Activated naive CD8-positive, alpha-beta T cell treated with anti-CD3 and anti-CD28 coated beads, Interleukin-2, amount 50 U/mL, for 16 hours (primary cell): Measurements from ENCODE around the gene RUNX3.
A peak's percentile ranks its signal among the peaks of the same experiment; 100 is the strongest.

Experiments used
- DNase-seq: peaks from one replicate; pipeline ENCODE4 v3.0.0-alpha.2; 2020; ENCODE audit warnings: low read depth, low spot score

Gene RUNX3

DNA sequence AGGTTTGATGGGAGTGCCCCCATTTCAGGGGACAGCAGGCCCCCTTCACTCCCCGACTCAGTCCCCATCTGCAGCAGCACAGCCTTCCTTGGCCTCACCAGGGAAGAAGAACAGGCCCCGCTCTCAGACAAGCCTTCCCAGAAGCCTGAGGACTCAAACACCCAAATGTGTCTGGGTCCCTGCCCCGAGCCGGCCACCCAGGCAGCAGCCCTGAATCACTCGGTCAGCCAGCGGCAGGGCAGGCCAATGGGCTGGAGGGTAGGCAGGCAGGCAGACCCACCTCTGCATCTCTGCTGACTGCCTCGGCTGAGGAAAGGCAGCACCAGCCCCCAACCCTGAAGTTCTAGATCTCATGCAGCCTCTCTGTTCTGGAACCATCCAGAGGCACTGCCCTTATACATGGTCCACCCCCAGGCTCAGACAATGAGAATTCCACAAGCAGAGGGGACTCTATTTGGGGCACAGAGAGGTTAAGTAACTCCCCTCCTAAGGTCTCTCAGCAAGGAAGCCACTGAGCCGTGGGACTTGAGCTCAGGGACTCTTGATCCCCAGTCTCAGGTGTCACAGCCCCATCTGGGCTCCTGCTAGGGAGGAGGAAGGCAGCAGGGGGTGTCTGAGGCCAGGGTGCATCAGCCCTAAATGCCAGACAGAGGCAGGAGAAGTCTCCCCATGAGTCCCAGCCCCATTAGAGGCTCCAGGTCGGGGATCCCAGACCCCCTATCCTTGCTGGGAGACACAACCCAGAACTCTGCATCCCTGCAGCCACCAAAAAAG lies 33.2 kb upstream of the RUNX3 start:
- no peak for DNase-seq

DNA sequence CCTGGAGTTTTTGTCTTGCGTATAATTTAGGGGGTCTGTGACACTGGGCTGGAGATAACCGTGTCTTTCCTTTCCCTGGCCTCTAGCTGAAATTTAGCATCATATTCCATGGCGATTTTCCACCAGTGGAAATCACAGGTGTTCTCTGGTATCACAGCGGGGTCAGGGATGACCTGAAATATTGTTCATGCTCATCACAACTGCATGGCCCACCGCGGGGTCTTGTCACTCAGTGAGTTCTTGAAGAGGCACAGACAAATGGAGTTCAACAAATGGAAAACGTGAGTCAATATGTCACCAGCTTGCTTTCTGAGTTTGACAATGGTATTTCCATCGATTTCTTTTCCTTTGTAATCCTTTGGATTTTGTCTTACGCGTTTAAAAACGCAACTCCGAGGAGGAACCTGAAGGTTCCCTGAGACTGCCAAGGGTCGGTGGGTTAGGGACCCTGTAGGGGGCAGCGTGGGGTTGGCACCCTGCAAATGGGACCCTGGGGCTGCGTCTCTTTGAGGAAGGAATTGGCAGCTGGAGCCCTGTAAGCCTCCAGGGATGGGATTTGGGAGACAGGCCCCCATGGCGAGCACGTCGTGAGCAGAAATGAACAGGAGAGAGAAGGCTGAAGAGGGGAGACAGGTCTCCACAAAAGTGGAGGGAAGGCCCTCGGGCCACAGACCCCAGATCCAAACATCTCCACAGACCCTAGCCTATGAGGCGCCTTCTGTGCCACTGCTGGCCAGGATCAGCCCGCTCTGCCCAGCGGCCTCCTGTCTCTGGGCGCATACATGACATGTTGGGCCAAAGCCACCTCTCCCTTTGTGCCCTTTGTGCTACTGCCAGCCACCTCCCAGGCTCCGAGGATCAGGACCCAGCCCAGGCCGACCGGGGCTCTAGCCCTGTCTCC lies 32.1 kb upstream of the RUNX3 start:
- DNase-seq: no peak

DNA sequence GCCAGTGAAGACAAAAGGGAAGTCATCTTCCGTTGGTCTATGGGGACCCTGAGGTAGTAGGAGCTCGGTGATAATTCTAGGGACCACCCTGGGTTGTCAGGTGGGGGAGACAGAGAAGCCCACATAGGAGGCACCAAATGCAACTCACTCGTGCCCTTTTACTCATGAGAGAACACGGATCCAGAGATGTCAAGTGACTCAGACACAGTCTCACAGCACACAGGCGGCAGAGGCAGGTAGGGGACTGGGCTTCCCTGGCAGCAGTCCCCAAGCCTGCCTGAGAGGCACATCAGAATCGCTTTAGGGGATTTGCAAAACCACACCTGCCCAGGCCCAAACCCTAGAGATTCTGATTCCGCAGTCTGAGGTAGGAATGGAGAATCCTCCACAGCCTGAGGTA lies 31.3 kb upstream of the RUNX3 start:
- DNase-seq: no peak

DNA sequence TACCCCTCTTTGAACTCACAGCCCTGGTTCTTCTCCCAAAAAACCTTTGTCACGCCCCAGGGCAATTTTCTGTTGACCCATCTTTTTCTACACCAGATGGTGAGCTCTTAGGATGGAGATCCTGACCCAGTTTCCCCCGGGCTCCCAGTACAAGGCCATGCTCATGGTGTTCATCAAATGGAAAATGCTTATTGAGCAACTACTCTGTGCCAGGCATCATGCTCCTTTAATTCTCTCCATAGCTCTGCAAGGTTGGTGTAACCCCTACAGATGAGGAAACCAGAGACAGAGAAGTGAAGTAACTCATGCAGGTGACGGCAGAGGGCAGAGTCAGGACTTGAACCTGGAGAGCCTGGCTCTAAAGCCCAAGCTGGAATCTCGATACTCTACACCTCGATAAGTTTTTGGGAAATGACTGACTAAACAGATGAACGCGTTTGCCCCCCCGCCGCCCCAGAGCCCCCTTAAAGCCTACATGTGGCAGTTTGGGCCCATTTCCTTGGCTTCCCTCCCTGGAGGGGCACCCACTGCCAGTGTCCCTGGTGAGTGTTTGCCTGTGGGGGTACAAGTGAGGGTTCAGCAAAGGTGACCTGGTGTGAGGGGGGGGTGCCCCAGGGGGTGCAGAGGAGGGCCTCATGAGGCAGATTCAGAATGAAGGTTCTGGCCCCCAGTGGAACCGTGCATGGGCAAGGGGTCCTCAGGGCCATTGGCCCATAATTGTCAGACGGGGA lies 30.2 kb upstream of the RUNX3 start:
- DNase-seq: no peak

DNA sequence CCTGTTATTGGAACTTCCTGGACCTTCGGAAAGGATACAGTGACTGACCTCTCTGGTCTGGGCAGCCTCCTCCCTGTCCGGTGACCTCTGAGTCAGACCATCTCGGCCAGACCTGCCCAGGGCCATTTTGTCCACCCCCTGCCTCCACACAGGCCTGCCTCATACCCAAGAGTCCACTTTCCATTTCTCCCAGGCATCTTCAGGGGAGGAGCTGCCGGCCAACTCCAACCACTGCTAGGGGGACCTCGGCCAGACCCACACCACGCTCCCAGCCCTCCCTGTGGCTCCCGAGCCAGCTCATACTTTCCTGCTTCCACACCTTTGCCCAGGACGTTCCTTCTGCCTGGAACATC lies 29.5 kb upstream of the RUNX3 start:
- DNase-seq: no peak

DNA sequence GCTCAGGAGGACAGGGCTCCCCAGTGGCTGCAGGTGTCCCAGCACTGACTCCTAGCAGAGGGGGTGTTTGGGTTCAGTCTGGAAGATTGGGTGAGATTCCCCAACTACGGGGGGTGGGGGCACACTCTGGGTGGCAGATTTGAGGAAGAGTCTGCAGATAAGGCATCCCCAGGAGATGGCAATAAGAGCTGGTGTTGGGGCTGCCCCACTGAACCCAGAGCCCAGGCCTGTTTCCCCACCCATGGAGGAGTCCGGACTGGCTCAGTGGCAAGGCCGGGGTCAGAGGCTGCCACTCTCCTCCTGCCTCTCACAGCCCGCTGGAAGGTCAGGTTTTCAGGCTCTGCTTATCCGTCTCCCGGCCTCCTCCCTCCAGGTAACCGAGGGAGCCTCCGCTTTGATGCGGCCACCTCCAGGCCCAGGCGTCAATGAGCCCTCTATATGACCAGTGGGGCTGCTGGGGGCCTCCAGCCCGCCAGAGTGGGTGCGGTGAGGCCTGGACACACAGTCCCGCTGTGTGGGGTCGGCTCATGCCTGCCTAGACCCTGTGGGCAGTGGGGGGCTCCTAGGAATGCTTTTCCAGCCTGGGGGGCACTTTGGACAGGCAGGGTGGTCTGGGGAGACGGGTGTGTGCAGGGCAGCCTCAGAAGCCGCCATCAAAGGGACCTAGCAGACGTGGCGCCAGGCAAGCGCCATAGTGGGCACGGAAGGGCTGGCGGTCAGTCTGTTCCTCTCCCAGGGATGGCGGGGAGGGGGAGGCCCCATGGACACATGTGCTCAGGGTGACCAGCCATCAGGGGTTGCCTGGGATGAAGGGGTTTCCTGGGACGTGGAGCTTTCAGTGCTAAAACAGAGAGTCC lies 28.9 kb upstream of the RUNX3 start:
- DNase-seq: no peak

DNA sequence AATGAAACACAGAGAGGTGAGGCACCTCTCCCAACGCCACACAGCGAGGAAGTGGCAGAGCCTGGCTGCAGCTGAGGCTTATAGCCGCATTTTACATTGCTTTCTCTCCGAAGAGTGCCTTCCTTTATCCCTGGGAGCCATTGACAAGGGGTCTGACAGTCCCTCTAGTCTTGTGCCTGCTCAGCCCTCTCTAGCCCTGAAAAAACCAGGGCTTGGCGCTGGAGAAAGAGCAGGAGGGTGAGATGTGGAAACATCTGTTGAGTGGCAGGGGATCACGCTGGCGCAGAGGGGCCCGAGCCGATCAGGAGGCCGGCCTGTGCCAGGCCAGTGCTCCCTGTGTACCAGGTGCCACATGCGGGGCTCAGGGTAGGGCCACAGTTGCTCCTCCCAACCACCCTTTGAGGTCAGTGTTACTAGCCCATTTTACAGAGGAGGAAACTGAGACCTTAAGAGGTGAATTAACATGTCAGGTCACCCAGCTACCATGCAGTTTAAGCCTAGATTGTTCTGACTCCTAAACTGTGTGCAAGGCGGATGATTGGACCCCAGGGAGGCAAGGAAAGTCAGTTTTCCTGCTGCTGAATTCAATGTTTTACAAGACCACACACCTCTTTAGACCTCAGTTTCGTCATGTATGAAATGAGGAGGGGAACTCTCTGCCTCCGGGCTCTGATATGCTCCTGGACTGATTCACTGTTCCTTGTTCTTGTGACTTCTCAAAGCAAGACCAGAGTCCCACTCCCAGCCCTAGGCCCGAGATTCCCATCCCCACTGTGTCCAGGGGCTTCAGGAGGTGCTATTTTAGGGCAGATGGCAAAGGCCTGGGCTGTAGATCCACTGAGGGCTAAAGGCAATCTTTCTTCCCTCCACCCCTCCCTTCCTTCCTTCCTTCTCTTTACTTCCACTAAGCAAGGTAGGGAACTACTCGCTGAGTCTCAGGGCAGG lies 28.0 kb upstream of the RUNX3 start:
- no peak for DNase-seq

DNA sequence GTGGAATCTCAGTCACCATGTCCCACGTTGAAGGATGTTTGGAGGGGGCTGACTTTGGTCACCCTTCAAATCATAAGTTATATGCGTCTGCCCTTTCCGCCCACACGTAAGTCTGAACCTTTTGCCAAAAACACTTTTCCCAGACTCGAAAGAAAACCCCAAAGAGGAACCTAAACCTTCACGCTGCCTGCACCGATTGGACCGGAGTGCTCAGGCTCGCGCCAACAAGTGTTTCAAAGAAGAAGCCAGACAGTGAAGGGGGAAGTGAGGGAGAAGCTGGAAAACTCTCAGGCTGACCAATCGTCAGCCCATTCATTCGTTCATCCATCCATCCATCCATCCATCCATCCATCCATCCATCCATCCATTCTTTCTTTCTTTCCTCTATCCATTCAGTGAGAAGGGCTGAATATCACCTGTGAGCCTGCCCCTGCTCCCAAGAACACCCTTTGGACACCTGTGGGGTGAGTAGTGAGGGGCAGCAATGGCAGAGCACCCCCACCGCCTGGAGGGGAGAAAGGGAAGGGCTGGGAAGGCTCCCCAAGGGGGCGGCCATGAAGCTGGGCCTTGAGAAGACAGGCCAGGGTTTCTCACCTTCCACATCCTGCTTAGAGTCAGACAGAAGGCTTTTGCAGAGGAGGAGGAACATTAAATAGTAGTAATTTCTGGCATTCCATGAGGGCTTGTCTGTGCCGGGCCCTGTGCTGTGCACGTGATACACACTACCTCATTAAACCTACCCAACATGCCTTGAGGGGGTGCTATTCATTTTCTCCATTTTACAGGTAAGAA lies 27.1 kb upstream of the RUNX3 start:
- DNase-seq: no peak

DNA sequence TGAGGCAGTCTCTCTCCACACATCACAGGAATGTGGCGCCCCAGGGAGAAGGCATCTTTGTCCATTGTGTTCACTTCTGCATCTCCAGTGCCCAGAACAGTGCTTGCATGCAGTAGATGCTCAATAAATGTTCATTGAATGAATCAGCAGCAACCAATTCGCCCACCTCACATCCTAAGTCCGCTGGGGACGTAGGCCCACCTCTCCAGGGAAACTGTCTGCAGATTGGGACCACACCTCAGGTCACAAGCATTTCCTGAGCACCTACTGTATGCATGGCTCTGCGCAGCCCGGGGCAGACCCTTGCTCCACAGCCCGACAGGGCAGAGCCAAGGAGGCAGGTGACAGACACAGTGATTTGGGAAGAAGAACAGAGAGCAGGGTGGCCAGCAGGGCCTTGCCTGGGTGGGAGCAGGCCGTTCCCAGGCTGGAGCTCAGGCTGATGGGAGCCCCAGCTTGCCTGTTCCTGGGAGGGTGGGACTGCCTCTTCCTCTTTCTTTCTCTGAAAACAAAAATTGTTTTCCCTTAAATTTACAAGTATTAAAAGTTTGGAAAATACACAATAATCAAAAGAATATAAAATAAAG lies 25.8 kb upstream of the RUNX3 start:
- DNase-seq: no peak

DNA sequence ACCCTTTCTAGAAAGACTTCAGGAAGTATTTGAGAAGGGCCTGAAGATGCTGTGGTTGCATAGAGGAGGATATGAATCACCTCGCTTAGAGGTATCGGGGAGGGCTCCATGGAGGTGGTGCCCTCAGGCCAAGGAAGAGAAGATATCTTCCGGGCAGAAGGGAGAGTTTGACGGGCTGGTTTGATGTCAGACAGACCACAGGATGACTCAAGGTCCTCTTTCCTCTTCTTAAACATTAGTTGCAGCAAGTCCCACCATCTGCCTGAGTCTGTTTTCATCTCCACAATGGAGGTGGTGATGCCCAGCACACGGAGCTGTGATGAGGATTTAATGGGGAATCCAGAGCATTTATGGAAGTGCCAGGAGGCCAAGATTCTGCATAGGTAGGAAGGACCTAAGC lies 25.1 kb upstream of the RUNX3 start:
- peak; percentile 59 for DNase-seq

DNA sequence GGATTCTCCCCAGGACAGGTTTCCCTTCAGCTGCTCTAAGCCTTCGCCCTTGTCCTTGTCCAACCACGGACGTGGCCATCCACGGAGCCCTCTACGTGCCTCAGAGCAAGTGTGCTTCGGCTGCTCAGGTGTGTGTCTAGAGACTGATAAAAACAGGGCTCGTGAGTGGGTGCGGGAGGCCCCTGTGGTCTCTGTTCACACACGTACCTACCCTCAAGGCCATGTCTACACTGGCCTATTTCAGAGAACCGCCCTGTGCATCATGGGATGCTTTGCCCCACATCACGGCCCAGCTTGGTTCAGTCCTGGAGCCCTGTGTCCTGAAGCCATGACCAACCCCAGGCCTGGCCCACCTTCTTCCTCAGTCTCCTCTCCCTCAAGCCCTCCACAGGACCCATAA lies 24.6 kb upstream of the RUNX3 start:
- no peak for DNase-seq

DNA sequence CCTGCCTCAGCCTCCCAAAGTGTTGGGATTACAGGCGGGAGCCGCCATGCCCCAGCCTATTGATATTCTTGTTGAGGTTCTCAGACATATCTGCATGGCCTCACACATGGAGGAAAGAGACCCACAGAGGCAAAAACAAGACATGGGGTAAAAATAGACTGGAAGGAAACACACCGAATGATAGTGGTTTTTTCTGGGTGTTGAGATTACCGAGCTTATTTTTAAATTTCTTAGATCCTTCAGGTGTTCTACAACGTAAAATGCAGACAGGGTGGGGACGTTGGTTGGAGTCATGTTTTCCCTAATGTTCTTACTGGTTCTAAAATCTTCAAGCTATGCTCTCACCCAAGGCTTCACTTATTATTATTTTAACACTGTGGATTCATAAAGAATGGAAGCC lies 23.9 kb upstream of the RUNX3 start:
- DNase-seq: no peak

DNA sequence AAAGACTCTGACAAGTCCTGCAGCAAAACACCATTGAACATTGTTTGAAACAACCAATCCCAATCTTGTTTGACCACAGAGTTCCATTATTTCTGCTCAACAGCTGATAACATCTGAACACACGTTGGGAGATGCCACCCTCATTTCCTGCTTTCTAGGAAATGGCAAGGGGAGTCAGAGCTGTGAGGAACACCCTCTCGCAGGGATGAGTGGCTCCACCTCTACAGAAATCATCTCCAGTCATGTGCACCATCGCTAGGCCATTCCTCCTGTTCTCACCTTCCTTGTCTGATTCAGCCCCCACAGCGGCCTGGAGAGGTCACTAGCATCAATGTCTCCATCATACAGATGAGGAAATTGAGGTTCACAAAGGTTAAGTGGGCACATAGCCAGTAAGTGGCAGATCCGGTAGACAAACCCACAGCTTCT lies 22.4 kb upstream of the RUNX3 start:
- DNase-seq: no peak

DNA sequence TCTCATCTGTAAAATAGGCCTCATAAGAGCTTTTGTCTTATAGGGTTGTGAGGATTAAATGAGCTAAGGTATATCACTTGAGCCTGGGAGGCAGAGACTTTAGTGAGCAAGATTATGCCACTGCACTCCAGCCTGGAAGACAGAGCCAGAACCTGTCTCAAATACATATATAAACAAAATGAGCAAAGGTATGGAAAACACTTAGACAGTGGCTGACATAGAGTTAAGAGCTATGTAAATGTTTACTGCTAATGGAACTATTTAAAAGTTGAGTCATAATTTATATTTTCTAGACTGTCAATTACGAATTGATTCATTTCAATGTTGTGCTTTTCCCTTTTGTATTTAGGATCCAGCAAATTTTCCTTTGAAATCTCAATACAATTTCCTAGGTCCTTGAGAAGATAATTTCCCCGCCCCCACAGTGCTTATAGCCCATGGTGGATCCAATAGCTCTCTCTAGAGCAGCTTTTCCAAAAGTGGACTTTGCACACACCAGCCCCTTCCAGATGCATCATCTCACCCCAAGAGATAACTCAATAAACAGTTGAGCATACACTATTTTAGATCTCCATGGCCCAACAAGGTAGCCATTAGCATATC lies 21.8 kb upstream of the RUNX3 start:
- DNase-seq: no peak

DNA sequence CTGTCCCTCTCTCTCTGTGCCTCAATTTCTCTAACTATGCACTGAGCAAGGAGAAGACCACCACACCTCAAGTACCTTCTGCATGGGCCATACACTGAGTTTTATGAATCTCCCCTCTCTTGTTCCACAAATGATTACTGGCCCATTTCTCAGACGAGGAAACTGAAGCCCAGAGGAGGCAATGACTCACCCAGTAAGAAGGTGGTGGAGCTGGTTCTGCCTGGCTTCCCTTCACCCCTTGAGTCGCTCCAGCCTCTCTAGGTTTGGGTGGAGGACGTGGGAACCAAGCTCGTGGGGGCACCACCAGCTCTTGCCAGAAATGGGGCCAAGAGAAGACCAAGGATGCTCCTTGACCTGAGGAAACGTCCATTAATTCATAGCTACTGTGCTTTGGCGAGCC lies 21.3 kb upstream of the RUNX3 start:
- DNase-seq: no peak

DNA sequence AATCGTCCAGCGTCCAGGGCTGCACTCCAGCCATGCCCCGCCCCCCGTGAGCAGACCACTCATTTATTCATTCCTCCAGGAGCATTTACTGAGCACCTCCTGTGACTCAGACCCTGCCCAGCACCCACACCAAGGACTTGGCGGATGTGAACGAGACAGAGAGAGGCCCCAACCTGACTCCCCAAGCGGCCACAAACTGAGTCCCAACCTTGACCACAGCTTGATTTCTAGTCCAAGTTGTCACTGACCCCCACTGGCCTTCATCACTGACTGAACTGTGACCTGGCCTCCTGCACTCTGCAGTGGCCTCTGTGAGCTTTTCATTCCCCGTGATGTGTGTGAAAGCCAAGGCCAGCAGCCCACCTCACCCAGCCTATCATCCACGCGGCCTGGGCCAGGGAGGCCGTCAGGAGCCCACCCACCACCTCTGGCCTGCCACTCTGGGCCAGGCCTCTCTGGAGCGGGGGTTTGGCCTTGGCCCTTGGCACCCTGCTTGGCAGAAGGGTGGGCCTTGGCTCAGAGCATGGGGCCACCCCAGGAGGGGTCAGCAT lies 19.3 kb upstream of the RUNX3 start:
- no peak for DNase-seq

DNA sequence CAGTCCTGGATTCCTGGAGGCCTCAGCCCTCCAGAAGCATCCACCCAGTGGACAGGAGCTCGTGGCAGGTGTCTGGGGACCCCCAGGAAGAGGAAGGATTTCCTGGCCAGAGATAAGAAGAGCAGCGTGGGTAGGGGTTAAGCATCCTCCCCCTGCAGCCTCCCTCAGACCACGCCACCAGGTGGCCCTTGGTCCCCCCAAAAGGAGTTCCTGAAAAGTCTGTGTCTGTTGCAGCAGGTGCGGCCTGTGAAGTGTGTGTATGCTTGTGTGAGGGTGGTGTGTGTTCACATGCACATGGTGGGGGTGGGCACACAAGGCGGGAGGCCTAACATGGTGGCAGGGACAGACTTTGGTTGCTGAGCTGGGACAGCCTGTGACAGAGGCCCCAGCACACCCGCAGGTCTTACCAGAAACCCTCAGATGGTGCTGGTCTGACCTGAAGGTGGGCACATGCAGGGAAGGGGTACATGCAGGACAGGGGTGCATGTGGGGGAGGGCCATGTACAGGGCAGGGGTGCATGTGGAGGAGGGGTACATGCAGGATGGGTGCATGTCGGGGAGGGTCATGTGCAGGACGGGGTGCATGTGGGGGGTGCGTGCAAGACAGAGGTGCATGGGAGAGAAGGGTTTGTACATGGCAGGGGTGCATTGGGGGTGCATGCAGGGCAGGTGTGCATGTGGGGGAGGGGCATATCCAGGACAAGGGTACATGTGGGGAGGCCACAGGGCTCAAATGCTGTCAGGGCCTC lies 18.2 kb upstream of the RUNX3 start:
- DNase-seq: no peak
